Hematopoietic multipotent progenitor cell treated with erythropoietin and hydrocortisone succinate and interleukin-3 and kit ligand, for 8 days (in vitro differentiated cells): ENCODE results near the gene ZDHHC9.

Experiments
- DNase-seq: peaks from one replicate; pipeline ENCODE4 v3.0.0-alpha.2; 2015

The ZDHHC9 gene

DNA sequence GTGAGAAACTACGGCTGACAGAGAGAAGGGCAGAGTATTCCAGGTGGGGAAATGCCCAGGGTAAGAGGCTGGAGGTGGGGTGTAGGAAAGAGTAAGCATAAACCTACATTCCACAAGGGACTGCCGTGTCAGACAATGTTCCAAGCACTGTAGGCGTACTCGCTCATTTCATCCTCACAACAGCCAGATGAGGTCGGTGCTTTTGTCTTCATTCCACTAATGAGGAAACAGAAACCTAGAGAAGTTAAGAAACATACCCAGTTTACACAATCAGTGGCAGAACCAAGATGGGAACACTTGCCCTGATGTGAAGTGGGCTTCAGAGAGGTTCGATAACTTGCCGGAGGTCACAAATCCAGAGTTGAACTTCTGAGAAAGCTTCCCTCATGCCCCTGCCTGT is 59.3 kb downstream of the ZDHHC9 start:
- no peak for DNase-seq

DNA sequence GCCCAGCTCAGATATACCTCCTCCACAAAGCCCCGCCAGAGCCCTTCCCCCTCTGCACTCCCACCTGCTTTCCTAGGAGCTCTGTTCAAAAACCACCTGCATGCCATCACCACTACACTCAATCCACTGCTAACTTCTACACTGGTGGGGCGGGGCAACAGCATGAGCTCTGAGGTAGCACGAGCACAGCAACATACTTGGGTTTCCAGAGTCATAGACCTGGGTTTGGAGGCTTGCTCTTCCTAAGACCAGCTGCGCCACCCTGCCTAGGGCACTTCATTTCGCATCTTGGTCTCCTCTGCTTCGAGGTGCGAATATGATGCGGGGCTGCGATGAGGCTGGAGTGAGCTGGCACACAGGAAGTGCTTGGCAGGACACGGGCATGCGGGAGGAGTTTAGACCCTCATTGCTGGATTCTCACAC is 60.4 kb downstream of the ZDHHC9 start:
- no peak for DNase-seq

DNA sequence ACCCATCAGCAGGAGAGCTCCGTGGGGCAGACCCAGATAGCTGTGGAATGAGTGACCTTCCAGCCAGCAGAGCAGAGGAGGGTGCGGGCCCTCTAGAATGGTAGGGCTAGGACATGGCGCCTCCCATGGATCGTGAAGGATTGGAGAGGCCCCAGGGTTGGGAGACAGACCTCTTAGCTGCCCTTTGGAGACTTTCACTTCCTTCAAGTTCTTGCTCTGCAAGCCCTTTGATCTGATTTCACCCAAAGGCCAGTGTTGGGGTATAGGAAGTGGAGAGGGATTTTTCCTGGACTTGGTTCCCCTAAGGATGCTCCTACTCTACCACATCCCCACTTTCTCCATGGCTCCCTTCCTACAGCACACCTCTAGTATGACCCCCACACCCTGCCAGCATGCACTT is 61.0 kb downstream of the ZDHHC9 start:
- no peak for DNase-seq

DNA sequence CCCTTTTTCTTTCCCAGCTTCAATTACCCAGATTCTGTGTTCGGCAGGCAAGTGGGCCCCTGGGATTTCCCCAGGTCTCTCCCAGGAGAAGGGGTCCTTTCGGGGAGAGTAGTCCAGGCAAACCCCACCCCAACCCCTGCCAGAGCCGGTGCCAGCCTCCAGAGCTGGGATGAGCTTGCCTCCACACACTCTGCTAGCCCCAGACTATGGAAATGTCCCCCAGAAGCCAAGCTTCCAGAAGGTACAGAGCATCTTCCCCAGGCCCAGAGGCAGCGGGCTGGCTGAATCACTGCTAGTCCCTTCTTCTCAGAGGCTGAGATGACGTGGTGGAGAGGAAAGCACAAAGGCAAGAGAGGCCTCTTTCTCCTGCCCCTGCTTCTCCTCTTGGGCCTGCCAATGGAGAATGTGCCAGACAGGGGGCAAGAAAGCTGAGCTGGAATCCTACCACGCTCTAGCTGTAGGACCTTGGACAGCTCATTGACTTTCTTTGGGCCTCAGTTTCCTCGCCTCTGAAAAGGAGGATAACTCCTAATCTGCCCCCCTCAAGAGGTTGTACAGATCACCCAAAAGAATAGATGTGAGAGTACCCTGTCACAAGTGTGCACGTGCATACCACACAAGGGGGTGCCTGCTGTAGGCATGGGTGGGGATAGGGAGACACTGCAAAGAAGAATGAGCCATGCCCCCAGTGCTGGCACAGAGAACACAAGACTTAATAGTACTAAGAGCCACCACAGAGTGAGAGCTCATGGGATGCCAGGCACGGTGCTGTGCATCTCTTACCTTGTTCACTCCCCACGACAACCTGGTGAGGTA is 61.8 kb downstream of the ZDHHC9 start:
- DNase-seq: no peak

DNA sequence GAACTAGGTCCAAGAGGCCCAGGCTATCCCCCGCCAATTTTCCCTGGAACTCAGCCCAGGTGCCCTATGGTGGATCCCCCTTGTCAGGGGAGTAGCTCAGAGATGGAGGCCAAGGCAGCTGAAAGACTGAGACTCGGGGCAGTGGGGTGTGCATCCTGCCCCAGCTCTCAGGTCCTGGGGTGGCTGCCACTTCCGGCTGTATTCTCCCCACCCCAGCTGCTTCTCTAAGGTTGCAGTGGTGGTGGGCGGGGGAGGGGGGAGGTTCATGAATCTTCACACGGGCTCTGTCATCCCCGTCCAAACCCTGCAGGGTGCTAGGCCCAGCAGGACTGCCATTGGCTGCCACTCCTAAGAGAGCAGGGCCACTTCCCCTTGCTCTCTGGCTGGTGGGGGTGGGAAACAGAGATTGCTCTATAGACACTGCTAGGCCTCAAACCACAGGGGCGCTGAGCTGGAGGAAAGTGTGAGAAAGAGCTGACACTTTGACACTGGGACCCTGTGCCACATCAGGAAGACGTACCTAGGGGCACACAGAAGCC is 62.5 kb downstream of the ZDHHC9 start:
- peak; percentile 12 for DNase-seq

DNA sequence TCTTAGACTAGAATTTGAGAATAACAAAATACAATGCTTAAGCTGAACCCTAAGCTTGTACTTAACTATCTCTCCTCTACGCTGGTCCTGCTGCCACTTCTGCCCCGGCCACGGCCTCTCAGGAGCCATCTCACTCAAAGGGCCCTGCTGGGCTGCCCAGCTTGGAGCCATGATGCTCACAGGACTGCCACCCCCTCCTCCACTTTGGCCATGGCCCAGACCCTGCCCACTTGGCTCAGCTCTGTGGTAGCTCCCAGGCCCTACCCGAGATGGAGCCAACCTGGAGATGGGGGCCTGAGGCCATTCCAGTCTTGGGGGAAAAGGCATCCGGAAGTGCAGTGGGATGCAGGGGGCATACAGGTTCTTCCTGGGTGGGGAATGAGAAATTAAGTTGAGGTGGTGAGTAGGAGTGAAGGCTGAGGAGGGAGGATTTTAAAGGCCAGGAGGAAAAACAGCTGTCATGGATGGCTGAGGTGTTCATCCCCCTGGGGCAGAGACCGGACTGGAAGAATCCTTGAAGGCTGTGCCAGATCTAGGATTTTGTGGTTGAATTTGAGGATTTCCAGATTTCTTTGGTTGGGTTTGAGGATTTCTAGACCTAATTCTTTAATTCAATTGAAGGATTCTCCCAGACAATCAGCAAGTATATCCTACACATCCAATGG is 63.1 kb downstream of the ZDHHC9 start:
- DNase-seq: no peak

DNA sequence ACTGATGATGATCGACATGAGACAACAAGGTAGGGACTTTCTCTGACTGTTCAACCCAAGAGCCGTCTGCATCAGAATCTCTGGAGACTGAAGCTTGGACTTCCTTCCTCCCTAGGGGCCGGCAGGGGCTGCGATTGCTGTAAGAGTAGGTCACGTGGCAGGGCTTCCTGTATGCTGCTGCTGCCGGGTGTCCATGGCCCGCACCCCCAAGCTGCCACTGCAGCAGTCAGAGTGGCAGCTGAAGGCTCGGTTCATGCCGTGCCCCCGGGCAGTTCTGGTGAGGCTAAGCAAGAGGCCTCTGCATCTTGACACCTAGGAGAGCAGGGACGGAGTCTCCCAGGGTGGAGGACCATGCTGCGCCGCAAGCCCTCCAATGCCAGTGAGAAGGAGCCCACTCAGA is 63.9 kb downstream of the ZDHHC9 start, which contains the start of gene SASH3:
Gene SASH3 (plus strand): TSS at position 203 of the 400 bp plus-strand sequence. CDS start 149 bp downstream, at position 352.
- DNase-seq: peak; percentile 13

DNA sequence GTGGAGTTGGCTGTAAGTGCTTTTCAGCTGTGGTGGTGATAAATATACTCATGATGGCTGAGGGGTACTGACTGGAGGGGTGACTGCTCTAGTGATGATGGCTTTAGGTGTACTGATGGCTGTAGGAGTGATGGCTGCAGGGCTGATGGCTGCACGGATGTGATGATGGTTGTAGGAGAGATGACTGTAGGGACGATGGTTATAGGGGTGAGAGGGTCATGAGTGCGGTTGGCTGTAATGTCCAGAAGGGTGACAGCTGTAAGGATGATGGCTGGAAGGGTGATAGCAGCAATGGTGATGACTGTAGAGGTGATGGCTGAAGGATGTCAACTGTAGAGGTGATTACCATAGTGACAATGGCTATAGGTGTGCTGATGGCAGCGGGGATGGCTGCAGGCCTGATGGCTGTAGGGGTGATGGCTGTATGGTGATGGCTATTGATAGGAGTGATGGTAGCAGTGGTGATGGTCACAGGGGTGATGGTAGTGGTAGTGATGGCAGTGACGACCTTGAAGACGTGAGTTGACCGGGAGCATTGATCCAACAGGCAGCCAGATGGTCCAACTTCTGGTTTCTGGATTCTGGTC is 64.5 kb downstream of the ZDHHC9 start:
- no peak for DNase-seq

DNA sequence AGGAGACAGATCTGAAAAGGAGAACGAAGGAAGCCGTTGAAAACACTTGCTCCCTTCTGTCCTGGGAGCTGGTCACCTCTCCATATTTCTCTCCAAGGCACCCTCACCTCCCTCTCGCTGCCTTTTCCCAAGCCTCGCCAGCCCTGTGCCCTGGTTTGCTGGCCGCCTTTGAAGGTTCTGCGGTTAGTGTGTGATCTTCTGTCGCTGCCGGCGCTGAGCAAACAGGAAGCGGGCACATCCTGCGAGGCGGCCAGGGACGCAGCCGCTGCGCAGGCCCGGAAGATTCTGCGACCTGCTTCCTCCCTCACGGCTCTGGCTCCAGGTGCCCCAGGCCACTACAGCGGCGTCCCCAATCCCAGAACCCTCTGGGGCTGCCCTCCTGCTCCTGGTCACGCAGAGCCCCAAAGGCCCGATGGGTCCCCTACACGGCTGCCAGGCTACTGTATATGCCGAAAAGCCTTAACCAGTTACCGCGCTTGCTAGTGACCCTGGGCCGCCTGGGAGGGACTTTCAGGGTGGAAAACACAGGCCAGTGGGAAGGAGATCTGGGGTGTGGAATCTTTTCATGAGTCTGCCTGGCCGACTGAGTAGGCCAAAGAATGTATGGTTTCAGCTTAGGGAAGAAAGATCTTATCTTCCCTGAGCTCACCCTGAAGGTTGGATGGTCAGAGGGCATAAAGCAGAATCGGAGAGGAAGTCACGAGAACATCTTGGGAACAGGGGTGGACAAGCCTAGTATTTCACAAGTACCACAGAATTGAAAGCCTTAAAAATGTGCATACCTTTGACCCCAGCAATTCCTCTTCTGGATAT is 66.3 kb downstream of the ZDHHC9 start:
- DNase-seq: peak; percentile 50

DNA sequence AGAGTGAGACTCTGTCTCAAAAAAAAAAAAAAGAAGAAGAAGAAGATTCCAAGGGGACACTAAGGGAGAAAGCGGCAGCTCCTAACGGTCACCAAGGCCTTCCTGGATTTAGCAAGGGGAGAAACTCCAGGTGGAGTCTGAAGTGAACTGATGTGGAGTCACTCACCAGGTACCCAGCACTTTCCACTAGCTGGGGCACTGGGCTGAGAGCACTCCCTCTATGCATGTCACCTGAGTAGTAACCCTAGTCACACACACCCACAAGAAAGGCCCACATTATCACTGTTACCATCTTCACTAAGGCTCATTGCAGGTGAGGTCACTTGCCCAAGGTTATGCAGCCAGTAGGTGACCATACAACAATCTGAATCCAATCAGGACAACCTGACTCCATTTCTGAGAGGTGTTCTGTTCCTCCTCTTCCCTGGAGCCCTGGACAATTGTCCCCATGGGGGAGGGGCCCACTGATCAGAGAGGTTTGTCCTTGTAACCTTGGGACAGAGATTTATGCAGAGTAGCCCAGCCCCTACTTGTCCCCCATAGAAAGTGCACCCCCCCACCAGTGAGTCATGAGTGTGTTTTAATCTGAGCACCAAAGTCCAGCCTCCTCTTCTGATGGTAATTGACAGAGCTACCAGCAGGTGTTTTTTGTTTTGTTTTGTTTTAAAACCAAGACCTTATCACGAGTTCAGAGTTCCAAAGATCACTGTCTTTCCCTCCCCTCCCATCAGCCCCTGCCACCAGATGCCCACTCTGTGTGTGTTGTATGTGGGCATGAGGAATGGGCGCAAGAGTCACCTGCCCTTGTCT is 69.8 kb downstream of the ZDHHC9 start:
- DNase-seq: no peak

DNA sequence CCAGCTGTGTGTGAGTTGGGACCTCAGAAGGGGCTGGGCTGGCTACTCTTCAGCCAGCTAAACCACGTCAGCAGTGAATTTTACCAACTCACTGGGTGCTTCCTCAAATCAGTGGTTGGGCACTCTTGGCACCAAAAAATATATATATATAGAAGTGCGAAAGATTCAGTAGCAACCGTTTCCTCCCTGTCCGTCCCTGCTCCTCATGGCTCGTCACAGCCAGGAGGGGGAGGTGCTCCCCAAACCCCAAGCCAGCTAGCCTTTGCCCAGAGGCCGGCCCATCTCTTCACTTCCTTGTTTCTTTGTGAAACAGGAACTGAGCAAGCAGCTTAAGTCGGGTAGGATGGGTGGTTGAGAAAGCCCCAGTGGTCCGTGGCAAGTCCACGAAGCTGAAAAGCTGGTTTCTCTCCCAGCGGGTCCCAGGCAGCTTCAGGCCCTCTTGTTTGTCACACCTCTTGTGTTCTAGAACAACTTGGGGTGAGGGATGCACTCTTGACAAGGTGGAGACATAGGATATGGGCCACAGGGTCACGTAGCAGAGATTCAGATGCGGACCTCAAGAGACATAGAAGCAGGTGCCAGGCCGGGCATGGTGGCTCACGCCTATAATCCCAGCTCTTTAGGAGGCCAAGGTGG is 70.8 kb downstream of the ZDHHC9 start:
- peak; percentile 36 for DNase-seq

DNA sequence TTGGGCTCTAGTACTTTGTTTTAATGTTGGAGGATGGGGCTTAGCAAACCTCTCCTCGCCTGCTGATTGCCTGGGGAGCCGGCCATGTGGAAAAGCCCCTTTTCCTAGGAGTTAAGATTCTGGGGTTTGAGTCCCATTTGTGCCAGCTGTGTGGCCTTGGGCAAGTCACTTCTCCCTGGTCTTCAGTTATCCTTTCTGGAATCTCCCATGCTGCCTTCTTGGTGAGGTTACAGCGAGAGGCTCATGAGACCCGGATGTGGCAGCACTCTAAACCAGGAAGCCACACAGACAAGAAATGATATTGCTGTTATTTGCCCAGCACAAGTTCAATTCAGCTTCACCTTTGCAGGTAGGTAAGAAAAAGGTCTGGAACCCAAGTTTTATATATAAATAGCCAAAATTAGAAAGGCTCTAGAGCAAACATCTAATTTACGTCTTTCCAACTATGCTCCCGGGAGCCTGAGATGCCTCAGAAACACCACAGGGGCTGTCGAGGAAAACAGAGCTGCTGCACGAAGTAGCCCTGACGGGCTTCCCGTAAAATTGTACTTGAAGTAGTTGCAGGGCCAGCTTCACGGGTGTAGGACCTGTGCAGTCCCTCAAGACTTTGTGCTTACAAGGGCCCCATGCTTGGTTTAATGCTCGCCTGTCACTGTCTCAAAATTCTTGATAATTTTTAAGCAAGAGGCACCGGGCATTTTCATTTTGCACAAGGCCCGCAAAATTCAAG is 72.3 kb downstream of the ZDHHC9 start:
- DNase-seq: no peak

DNA sequence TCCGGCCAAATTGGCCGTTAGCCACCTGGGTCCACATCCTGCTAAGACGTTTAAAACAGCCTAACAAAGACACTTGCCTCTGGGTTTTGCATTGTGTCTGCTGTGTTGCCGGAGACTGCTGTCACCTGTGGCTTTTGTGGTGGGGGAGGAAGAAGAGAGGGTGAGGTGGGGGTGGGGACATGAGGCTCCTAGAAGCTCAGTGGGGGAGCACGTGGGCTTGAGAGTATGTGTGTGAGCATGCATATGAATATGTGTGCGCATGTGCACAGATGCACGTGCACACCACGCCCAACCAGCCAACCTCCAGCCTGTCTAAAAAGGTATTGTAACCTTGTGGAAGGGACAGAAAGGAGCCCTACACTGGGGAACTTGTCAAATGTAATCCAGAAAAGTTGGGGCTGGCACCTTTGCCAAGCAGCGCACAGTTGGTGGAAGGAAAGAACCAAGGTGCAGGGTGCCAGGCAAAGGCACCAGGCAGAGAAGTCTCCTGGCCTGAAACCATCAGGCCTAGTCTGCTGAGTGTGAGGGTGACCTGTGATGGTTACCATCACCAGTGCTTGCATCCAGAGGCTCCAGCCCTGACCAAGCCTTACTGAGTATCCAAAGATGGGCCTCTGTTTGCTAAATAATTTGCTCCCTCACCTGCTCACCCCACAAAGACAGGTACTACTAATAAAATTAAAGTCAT is 74.1 kb downstream of the ZDHHC9 start:
- DNase-seq: no peak

DNA sequence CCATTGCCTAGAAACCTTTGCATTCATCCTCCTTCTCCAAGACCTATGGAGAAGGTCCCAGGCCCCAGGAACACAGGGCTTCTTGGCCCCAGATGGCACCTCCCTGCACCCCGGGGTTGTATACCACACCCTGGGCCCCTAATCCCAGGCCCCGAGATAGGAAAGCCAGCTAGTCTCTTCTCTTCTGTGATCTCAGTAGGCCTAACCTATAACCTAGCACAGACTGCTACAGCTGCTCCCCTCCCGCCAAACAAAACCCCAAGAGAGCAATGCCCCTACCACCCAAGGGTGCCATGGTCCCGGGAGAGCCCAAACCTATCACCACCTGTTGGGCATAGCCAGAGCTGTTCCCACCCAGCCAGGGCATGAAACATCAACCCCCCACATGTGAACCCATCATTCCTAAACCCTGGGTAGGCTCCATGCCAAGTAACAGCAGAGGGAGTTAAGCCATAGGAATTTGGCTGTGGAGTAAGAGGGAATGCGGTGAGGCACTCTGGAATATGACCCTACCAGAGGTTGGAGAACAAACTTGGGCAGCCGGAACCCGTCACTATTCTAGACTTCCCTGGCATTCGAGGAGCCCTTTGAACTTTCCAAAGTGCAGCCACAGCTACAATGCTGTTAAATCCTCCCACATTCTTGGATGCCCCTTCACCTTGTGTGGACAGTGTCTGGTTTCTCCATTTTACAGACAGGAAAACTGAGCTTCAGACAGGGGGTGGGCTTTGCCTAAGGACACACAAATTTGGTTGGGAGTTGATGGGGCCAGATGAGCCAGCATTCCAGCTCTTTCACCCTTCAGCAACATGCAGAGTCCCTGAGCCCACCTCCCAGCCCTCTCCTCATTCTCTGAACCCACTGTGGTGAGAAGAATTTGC is 74.9 kb downstream of the ZDHHC9 start:
- no peak for DNase-seq

DNA sequence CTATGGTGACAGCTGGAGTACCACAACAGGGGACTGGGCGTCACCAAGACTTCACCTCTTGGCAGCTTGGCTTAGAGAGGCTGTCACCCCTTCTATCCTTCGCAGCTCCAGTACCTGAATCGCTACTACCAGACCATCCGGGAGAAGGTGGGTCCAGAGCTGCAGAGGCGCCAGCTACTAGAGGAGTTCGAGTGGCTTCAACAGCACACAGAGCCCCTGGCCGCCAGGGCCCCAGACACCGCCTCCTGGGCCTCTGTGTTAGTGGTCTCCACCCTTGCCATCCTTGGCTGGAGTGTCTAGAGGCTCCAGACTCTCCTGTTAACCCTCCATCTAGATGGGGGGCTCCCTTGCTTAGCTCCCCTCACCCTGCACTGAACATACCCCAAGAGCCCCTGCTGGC is 75.5 kb downstream of the ZDHHC9 start:
- DNase-seq: no peak

DNA sequence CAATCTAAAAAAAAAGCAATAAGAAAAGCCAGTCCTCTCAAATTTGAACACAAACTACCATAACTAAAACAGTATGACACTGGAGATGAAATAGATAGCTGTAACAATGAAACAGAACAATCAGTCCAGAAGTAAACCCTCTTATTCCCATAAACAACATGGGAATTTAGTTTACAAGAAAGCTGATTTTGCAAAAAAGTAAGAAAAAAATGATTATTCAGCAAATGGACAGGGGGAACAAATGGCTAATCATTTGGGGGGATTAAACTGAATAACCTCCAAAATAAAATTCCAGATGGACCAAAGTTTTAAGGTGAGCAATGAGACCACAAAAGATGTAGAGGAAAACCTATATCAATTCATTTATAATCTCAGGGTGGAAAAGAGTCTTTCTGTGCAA is 80.0 kb downstream of the ZDHHC9 start:
- DNase-seq: no peak

DNA sequence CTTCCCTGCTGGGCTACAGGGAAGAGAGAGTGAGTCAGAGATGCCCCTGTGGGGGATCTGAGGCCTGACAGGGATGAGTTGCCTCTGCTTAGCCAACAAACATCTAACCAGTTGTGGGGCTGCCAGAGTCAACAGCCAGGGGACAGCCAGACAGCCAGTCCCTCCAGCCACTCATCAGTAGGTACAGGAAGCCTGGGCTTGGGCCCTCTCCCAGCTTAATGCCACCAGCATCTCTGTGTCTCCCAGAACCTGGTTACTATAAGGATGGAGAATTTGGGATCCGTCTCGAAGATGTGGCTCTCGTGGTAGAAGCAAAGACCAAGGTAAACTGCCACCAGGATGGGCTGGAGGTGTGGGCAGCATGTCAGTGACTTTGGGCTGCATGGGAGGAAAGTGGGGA is 81.2 kb downstream of the ZDHHC9 start:
- no peak for DNase-seq

DNA sequence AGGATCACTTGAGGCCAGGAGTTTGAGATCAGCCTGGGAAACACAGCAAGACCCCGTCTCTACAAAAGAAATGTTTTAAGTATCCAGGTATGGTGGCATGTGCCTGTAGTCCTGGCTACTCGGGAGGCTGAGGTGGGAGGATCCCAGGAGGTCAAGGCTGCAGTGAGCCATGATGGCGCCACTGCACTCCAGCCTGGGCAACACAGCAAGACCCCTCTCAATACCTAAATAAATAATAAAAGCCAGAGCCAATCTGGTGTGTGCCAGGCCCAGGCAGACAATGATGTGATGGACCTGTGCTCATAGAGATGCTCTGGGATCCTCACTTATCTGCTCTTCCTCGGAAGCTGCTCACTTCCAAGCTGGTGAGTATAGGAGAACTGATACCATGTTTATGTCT is 82.1 kb downstream of the ZDHHC9 start:
- no peak for DNase-seq

DNA sequence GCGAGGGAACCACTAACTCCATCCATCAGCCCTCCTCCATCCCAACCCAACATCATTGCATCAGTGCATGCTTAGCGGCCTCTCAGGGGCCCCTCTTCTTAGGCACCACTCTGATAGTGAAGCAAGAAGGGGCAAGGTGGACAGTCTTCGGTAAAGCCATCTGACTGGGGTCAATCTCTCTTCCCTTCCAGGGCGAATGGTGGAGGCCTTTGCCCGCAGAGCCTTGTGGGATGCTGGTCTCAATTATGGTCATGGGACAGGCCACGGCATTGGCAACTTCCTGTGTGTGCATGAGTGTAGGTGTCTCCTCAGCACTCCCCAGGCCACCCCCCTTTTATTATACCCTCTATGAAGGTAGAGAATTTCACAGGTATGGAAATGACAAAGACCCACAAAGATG is 82.7 kb downstream of the ZDHHC9 start:
- no peak for DNase-seq
